ENCODE results near the gene RNASEH1. TPM values are rescaled to one million over a fixed set of nuclear protein-coding genes. Genes with fewer than 3 reads are reported as not detected.

Gene RNASEH1
- total and polyA plus RNA-seq, 2 of the 8 experiments (the other 6 are each of a cell fraction or from before 2014, with no cell fraction given) = 11.7 to 42.7 TPM

DNA sequence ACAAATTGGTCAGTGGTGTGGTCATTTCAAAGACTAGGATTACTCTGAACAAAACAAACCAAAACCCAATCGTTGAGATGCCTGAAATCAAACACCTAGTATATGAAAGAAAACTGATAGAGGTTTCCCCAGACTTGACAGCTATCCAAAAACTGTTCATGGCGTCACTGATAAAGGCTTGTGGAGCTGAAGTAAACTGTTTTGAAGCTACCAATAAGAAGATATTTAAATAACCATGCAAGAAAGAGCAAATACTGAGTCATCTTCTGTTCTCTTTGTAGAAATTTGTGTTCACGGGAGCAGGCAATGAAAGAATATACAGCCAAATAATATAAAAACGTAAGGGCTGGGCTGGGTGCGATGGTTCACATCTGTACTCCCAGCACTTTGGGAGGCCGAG lies 29.3 kb upstream of the RNASEH1 start (continued):
- TF ChIP-seq, protein P1, sequence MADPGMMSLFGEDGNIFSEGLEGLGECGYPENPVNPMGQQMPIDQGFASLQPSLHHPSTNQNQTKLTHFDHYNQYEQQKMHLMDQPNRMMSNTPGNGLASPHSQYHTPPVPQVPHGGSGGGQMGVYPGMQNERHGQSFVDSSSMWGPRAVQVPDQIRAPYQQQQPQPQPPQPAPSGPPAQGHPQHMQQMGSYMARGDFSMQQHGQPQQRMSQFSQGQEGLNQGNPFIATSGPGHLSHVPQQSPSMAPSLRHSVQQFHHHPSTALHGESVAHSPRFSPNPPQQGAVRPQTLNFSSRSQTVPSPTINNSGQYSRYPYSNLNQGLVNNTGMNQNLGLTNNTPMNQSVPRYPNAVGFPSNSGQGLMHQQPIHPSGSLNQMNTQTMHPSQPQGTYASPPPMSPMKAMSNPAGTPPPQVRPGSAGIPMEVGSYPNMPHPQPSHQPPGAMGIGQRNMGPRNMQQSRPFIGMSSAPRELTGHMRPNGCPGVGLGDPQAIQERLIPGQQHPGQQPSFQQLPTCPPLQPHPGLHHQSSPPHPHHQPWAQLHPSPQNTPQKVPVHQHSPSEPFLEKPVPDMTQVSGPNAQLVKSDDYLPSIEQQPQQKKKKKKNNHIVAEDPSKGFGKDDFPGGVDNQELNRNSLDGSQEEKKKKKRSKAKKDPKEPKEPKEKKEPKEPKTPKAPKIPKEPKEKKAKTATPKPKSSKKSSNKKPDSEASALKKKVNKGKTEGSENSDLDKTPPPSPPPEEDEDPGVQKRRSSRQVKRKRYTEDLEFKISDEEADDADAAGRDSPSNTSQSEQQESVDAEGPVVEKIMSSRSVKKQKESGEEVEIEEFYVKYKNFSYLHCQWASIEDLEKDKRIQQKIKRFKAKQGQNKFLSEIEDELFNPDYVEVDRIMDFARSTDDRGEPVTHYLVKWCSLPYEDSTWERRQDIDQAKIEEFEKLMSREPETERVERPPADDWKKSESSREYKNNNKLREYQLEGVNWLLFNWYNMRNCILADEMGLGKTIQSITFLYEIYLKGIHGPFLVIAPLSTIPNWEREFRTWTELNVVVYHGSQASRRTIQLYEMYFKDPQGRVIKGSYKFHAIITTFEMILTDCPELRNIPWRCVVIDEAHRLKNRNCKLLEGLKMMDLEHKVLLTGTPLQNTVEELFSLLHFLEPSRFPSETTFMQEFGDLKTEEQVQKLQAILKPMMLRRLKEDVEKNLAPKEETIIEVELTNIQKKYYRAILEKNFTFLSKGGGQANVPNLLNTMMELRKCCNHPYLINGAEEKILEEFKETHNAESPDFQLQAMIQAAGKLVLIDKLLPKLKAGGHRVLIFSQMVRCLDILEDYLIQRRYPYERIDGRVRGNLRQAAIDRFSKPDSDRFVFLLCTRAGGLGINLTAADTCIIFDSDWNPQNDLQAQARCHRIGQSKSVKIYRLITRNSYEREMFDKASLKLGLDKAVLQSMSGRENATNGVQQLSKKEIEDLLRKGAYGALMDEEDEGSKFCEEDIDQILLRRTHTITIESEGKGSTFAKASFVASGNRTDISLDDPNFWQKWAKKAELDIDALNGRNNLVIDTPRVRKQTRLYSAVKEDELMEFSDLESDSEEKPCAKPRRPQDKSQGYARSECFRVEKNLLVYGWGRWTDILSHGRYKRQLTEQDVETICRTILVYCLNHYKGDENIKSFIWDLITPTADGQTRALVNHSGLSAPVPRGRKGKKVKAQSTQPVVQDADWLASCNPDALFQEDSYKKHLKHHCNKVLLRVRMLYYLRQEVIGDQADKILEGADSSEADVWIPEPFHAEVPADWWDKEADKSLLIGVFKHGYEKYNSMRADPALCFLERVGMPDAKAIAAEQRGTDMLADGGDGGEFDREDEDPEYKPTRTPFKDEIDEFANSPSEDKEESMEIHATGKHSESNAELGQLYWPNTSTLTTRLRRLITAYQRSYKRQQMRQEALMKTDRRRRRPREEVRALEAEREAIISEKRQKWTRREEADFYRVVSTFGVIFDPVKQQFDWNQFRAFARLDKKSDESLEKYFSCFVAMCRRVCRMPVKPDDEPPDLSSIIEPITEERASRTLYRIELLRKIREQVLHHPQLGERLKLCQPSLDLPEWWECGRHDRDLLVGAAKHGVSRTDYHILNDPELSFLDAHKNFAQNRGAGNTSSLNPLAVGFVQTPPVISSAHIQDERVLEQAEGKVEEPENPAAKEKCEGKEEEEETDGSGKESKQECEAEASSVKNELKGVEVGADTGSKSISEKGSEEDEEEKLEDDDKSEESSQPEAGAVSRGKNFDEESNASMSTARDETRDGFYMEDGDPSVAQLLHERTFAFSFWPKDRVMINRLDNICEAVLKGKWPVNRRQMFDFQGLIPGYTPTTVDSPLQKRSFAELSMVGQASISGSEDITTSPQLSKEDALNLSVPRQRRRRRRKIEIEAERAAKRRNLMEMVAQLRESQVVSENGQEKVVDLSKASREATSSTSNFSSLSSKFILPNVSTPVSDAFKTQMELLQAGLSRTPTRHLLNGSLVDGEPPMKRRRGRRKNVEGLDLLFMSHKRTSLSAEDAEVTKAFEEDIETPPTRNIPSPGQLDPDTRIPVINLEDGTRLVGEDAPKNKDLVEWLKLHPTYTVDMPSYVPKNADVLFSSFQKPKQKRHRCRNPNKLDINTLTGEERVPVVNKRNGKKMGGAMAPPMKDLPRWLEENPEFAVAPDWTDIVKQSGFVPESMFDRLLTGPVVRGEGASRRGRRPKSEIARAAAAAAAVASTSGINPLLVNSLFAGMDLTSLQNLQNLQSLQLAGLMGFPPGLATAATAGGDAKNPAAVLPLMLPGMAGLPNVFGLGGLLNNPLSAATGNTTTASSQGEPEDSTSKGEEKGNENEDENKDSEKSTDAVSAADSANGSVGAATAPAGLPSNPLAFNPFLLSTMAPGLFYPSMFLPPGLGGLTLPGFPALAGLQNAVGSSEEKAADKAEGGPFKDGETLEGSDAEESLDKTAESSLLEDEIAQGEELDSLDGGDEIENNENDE (IDR thresholded peaks at IDR 0.05; ENCODE audit: insufficient replicate concordance, low read length) = no peak
- TF ChIP-seq CREB1 (IDR thresholded peaks at IDR 0.05) (no peak), SIRT6 (IDR thresholded peaks at IDR 0.05; ENCODE audit: low read length) (no peak), SRF (IDR thresholded peaks at IDR 0.05; ENCODE audit: low read depth, low read length) (no peak), TBP (IDR thresholded peaks at IDR 0.05; ENCODE audit: low read depth, low read length) (no peak), MAFK (IDR thresholded peaks at IDR 0.05; ENCODE audit: low read depth, low read length) (no peak)

Measured in H1 (cell line).